RWPE2 (cell line): ENCODE measurements around the gene ZNF280C.

Experiments used
- ATAC-seq: fragments of 200-7000 bp; cut with Tn5 transposase; 3 replicates; pipeline ENCODE4 v1.9.1; 2021; ENCODE audit warnings: low read depth
- DNase-seq: peaks from one replicate; pipeline ENCODE4 v3.0.0-alpha.2; 2020; ENCODE audit warnings: low spot score
- H3K27ac ChIP-seq: fragments of 450-650 bp; 2 replicates; pipeline ENCODE4 v1.5.1; 2017; ENCODE audit warnings: mild to moderate bottlenecking; ENCODE audit not compliant: poor library complexity, severe bottlenecking
- H3K27me3 ChIP-seq: fragments of 250-450 bp; sonication (Bioruptor Pico); 2 replicates; pipeline ENCODE4 v1.5.1; 2021; ENCODE audit warnings: mild to moderate bottlenecking, moderate library complexity; ENCODE audit not compliant: insufficient read depth, poor library complexity, severe bottlenecking
- H3K36me3 ChIP-seq: fragments of 250-450 bp; sonication (Bioruptor Pico); 2 replicates; pipeline ENCODE4 v1.5.1; 2020; ENCODE audit warnings: low read depth, mild to moderate bottlenecking, moderate library complexity
- H3K4me1 ChIP-seq: fragments of 250-450 bp; sonication (Bioruptor Pico); 2 replicates; pipeline ENCODE4 v1.5.1; 2021; ENCODE audit warnings: mild to moderate bottlenecking, moderate library complexity; ENCODE audit not compliant: insufficient read depth, poor library complexity, severe bottlenecking
- H3K4me3 ChIP-seq: fragments of 250-450 bp; sonication (Bioruptor Pico); 2 replicates; pipeline ENCODE4 v1.5.1; 2021; ENCODE audit warnings: mild to moderate bottlenecking, moderate library complexity; ENCODE audit not compliant: severe bottlenecking
- H3K9me3 ChIP-seq: fragments of 250-450 bp; sonication (Bioruptor Pico); 2 replicates; pipeline ENCODE4 v1.5.1; 2021; ENCODE audit warnings: mild to moderate bottlenecking, moderate library complexity; ENCODE audit not compliant: severe bottlenecking
- TF ChIP-seq, protein P1 (sequence below): fragments of 450-650 bp; IDR thresholded peaks from one replicate; pipeline ENCODE4 v1.5.1; 2017; ENCODE audit warnings: mild to moderate bottlenecking, moderate library complexity; ENCODE audit not compliant: poor library complexity, severe bottlenecking

ZNF280C gene

DNA sequence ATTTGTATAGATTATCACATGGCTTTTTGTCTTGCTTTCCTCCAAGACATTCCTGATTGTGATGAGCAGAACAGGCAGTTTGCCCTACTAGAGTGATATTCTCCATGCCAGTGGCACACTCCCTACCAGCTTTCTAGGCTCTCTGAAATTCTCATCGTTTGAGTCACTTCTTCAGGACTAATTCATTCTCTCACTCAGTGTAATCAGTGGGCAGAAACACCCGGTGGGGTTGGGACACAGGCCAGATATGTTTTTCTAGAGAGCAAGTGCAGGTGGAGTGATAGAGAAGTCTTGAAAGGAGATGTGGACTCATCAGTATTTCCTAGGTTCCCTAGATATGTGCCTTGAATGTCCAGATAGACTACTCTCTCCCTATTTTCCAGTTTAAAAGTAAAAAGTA lies 83.8 kb downstream of the ZNF280C start:
- no peaks in the 10 kb centered on the region for H3K36me3 ChIP-seq
- H3K4me1 ChIP-seq: no peaks in the 10 kb centered on the region
- ATAC-seq (no peak), DNase-seq (no peak)
- TF ChIP-seq, protein P1, sequence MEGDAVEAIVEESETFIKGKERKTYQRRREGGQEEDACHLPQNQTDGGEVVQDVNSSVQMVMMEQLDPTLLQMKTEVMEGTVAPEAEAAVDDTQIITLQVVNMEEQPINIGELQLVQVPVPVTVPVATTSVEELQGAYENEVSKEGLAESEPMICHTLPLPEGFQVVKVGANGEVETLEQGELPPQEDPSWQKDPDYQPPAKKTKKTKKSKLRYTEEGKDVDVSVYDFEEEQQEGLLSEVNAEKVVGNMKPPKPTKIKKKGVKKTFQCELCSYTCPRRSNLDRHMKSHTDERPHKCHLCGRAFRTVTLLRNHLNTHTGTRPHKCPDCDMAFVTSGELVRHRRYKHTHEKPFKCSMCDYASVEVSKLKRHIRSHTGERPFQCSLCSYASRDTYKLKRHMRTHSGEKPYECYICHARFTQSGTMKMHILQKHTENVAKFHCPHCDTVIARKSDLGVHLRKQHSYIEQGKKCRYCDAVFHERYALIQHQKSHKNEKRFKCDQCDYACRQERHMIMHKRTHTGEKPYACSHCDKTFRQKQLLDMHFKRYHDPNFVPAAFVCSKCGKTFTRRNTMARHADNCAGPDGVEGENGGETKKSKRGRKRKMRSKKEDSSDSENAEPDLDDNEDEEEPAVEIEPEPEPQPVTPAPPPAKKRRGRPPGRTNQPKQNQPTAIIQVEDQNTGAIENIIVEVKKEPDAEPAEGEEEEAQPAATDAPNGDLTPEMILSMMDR: no peak
- no peaks in the 10 kb centered on the region for H3K9me3 ChIP-seq
- H3K27ac ChIP-seq: no peak overlapping the region
- H3K4me3 ChIP-seq: no peak overlapping the region
- H3K27me3 ChIP-seq: no peaks in the 10 kb centered on the region

DNA sequence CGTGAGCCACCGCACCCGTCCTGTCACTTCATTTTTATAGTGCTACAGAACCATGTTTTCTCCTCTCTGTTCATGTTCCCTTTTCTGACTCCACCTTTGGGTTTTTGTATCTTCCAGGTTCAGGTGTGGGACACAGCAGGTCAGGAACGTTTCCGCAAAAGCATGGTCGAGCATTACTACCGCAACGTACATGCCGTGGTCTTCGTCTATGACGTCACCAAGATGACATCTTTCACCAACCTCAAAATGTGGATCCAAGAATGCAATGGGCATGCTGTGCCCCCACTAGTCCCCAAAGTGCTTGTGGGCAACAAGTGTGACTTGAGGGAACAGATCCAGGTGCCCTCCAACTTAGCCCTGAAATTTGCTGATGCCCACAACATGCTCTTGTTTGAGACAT lies 84.5 kb downstream of the ZNF280C start:
- TF ChIP-seq, protein P1: no peak
- Histone ChIP-seq H3K27ac (no peak overlapping the region), H3K4me3 (no peak overlapping the region), H3K36me3 (no peaks in the 10 kb centered on the region), H3K4me1 (no peaks in the 10 kb centered on the region), H3K9me3 (no peaks in the 10 kb centered on the region), H3K27me3 (no peaks in the 10 kb centered on the region)
- DNase-seq (no peak), ATAC-seq (no peak)

DNA sequence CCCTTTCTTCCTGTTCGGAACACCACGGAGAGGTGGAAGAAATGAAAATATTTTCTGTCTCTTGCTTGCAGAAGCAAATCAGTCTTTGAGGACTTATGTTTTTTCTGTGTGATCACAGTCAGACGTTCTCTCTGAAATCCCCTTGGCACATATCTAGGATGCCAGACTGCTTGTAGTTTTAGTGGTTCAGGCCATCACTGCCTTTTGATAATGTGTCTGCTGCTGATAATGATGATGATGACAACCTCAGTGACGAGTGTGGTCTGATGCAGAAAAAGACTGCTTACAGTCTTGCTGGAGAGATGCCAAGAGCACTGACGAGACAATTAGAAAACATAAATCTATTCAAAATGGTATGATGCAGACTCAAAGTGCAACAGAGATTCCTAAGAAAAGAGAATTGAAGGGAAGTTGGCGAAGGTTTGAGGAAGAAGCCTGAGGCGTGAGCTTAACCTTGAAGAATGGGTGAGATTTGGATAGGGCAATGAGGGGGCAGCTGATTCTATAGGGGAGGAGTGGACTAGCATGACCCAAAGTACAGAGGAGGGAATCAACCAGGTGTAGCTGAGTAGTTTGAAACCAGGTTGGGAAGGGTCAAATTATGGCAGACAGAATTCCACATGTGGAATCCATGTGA lies 89.0 kb downstream of the ZNF280C start:
- H3K4me1 ChIP-seq: no peaks in the 10 kb centered on the region

DNA sequence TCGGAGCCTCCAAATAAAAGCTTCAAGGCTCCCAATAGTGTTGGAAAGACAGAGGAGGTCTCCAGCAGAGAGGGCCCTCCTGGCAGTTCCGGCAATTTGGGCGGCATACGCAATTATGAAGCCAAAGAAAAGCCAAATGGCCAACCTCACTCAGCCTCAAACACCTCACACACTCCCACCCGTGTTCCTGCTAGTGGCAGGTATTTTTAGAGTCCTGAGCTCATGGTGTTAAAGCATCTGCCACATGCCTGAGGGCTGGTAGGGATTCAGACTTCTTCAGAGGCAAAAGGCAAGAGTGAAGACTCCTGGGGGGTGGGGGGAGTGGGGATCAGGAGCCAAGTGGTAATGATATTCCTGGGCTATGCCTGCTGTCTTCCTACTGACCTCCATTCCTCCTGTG lies 89.5 kb downstream of the ZNF280C start:
- Histone ChIP-seq H3K36me3 (no peaks in the 10 kb centered on the region), H3K4me3 (no peak overlapping the region), H3K27ac (no peak overlapping the region), H3K27me3 (no peaks in the 10 kb centered on the region), H3K9me3 (no peaks in the 10 kb centered on the region), H3K4me1 (no peaks in the 10 kb centered on the region)
- TF ChIP-seq, protein P1: no peak
- DNase-seq: no peak
- no peak for ATAC-seq

More for the DNA sequence above, 89.0 kb downstream of the ZNF280C start:
- TF ChIP-seq, protein P1: no peak
- no peaks in the 10 kb centered on the region for H3K9me3 ChIP-seq
- no peak for DNase-seq
- H3K27me3 ChIP-seq: no peaks in the 10 kb centered on the region
- no peak overlapping the region for H3K4me3 ChIP-seq
- no peak overlapping the region for H3K27ac ChIP-seq
- no peaks in the 10 kb centered on the region for H3K36me3 ChIP-seq
- ATAC-seq: no peak

DNA sequence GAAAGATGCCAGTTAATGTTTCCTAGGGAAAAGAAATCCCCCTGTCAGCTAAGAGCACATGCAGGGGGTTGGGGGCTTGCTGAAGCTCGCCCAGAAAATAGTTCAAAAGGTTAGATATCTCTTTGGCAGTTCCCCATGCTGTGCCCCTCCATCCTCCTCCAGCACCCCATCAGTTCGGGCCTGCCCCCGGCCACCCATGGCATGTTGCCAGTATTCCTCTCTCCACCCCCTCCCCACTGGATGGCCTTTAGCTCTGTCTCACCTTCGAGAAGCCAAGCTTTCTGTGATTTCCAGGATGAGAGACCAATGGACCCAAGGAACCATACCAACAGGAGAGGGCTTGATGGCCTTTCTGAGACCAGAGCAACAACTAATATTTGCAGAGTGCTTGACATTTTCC lies 91.8 kb downstream of the ZNF280C start:
- H3K27ac ChIP-seq: no peak overlapping the region

More for the DNA sequence above, 91.8 kb downstream of the ZNF280C start:
- TF ChIP-seq, protein P1: no peak
- H3K9me3 ChIP-seq: no peaks in the 10 kb centered on the region
- H3K4me1 ChIP-seq: peaks cover 10% of the 10 kb centered on the region
- no peaks in the 10 kb centered on the region for H3K27me3 ChIP-seq
- H3K36me3 ChIP-seq: no peaks in the 10 kb centered on the region
- ATAC-seq (no peak), DNase-seq (no peak)
- H3K4me3 ChIP-seq: no peak overlapping the region
